H1 (cell line): ENCODE measurements around the gene PBLD. TPM values are rescaled to one million over a fixed set of nuclear protein-coding genes. Genes with fewer than 3 reads are reported as not detected.
"Not testable (repeated sequence)": the region's sequence is repeated elsewhere in the genome, so short reads cannot be mapped to it uniquely, and the experiment has no call there.

Experiments
- CTCF ChIA-PET: fragments of 300-600 bp; sonication (Branson Sonifier 250); formaldehyde crosslinking; loops from one replicate; lab custom pipeline; 2021; ENCODE audit not compliant: partially characterized antibody; lab: Charles Lee
- POLR2A ChIA-PET: fragments of 300-600 bp; sonication (Branson Sonifier 250); formaldehyde crosslinking; loops from one replicate; lab custom pipeline; 2021; ENCODE audit warnings: inconsistent platforms; ENCODE audit not compliant: partially characterized antibody; lab: Charles Lee
- DNase-seq, 2 experiments: peaks; one replicate each; pipeline versions ENCODE4 v3.0.0 to v3.0.0-alpha.2; 2010 to 2022; ENCODE audit warnings: low spot score in 2 of 2, low read depth in 1 of 2, mixed read lengths in 1 of 2
- FAIRE-seq: peaks from 2 replicates; lab custom pipeline; 2011; peaks lifted over from hg19 to GRCh38; lab: Jason Lieb, UNC
- H2AFZ ChIP-seq: 2 replicates; pipeline ENCODE4 v1.8.1; 2012; ENCODE audit warnings: low read length, inconsistent platforms
- H2AK5ac ChIP-seq: 2 replicates; pipeline ENCODE4 v1.6.1; 2013; ENCODE audit warnings: low read depth, low read length
- H2BK120ac ChIP-seq: replicated peaks from 2 replicates; pipeline ENCODE3; 2013; ENCODE audit warnings: low read depth, low read length, inconsistent platforms
- H2BK12ac ChIP-seq: 2 replicates; pipeline ENCODE4 v1.6.1; 2013; ENCODE audit warnings: low read depth, low read length
- H2BK15ac ChIP-seq: 2 replicates; pipeline ENCODE4 v1.6.1; 2013; ENCODE audit warnings: low read length
- H2BK20ac ChIP-seq: 2 replicates; pipeline ENCODE4 v1.6.1; 2013; ENCODE audit warnings: low read length
- H2BK5ac ChIP-seq: 2 replicates; pipeline ENCODE4 v1.6.1; 2013; ENCODE audit warnings: low read depth, low read length
- H3K14ac ChIP-seq: 2 replicates; pipeline ENCODE4 v1.6.1; 2013; ENCODE audit warnings: inconsistent platforms; ENCODE audit not compliant: insufficient read length
- H3K18ac ChIP-seq: 2 replicates; pipeline ENCODE4 v1.6.1; 2013; ENCODE audit warnings: low read length; ENCODE audit errors: extremely low read depth
- H3K23ac ChIP-seq: 2 replicates; pipeline ENCODE4 v1.6.1; 2013; ENCODE audit warnings: inconsistent platforms; ENCODE audit not compliant: insufficient read length
- H3K23me2 ChIP-seq: 2 replicates; pipeline ENCODE4 v1.6.1; 2013; ENCODE audit warnings: low read depth, low read length
- H3K27ac ChIP-seq: 2 replicates; pipeline ENCODE4 v1.6.1; 2011; ENCODE audit warnings: low read depth, low read length, inconsistent platforms
- H3K27me3 ChIP-seq, 4 experiments: replicated peaks in 1 of 4; 1 replicate in 1 of 4; 2 replicates in 3 of 4; pipeline versions ENCODE4 v1.6.1 to v1.8.1; 2011 to 2013; ENCODE audit warnings: low read length in 3 of 4, mild to moderate bottlenecking in 3 of 4, inconsistent platforms in 2 of 4, mixed read lengths in 2 of 4, moderate library complexity in 1 of 4; ENCODE audit not compliant: control insufficient read depth in 3 of 4, insufficient read depth in 3 of 4; ENCODE audit errors: extremely low read depth in 1 of 4
- H3K36me3 ChIP-seq, 4 experiments: 2 replicates each; pipeline versions ENCODE4 v1.6.1 to v1.8.1; 2011 to 2013; ENCODE audit warnings: mild to moderate bottlenecking in 4 of 4, low read length in 3 of 4, moderate library complexity in 2 of 4, control low read depth in 1 of 4, inconsistent platforms in 1 of 4; ENCODE audit not compliant: insufficient read depth in 4 of 4, control insufficient read depth in 2 of 4
- H3K4ac ChIP-seq: replicated peaks from 2 replicates; pipeline ENCODE3; 2013; ENCODE audit warnings: low read length, low read depth, mixed read lengths, inconsistent platforms; ENCODE audit not compliant: insufficient read length
- H3K4me1 ChIP-seq, 4 experiments: replicated peaks in 1 of 4; 1 replicate in 1 of 4; 2 replicates in 3 of 4; pipeline versions ENCODE4 v1.6.1 to v1.8.1; 2011 to 2013; ENCODE audit warnings: low read length in 3 of 4, inconsistent platforms in 2 of 4, mixed read lengths in 1 of 4; ENCODE audit not compliant: insufficient read depth in 4 of 4, control insufficient read depth in 3 of 4
- H3K4me2 ChIP-seq, 2 experiments: 2 replicates each; pipeline versions ENCODE4 v1.6.1 to v1.8.1; 2011 to 2013; ENCODE audit warnings: low read depth in 2 of 2, low read length in 2 of 2, control low read depth in 1 of 2, inconsistent platforms in 1 of 2, mild to moderate bottlenecking in 1 of 2; ENCODE audit not compliant: insufficient read depth in 1 of 2
- H3K4me3 ChIP-seq, 4 experiments: fragments of 200-600, 300-600 bp in 1 of 4; sonication (generic), shearing (Covaris generic), sonication (Bioruptor Twin) in 1 of 4; 2 replicates each; pipeline versions ENCODE4 v1.5.1 to v1.8.1; 2011 to 2016; ENCODE audit warnings: low read length in 4 of 4, low read depth in 3 of 4, control low read depth in 2 of 4, inconsistent platforms in 2 of 4, mild to moderate bottlenecking in 2 of 4, mixed read lengths in 1 of 4, moderate library complexity in 1 of 4; ENCODE audit not compliant: insufficient read depth in 2 of 4; ENCODE audit errors: extremely low read depth in 1 of 4
- H3K56ac ChIP-seq: replicated peaks from 2 replicates; pipeline ENCODE3; 2013; ENCODE audit warnings: low read depth, mild to moderate bottlenecking, mixed read lengths, low read length, inconsistent platforms; ENCODE audit not compliant: insufficient read length
- H3K79me1 ChIP-seq: 2 replicates; pipeline ENCODE4 v1.6.1; 2013; ENCODE audit warnings: low read depth, low read length, control low read depth
- H3K79me2 ChIP-seq, 2 experiments: 2 replicates each; pipeline versions ENCODE4 v1.6.1 to v1.8.1; 2012 to 2013; ENCODE audit warnings: low read length in 2 of 2, mild to moderate bottlenecking in 2 of 2, inconsistent platforms in 1 of 2; ENCODE audit not compliant: insufficient read depth in 2 of 2, control insufficient read depth in 1 of 2
- H3K9ac ChIP-seq, 4 experiments: replicated peaks in 1 of 4; 1 replicate in 1 of 4; 2 replicates in 3 of 4; pipeline versions ENCODE4 v1.6.1 to v1.8.1; 2011 to 2013; ENCODE audit warnings: low read depth in 3 of 4, low read length in 3 of 4, control low read depth in 2 of 4, mild to moderate bottlenecking in 2 of 4, moderate library complexity in 2 of 4, inconsistent platforms in 1 of 4; ENCODE audit errors: extremely low read depth in 1 of 4
- H3K9me3 ChIP-seq, 2 experiments: 2 replicates each; pipeline versions ENCODE4 v1.6.1 to v1.8.1; 2012 to 2013; ENCODE audit warnings: mild to moderate bottlenecking in 2 of 2, moderate library complexity in 2 of 2, control low read depth in 1 of 2, inconsistent platforms in 1 of 2, low read depth in 1 of 2, low read length in 1 of 2, mixed read lengths in 1 of 2; ENCODE audit not compliant: insufficient read depth in 2 of 2
- H4K20me1 ChIP-seq, 2 experiments: replicated peaks in 1 of 2; 2 replicates each; pipeline versions ENCODE3 to v1.8.1; 2011 to 2013; ENCODE audit warnings: inconsistent platforms in 2 of 2, low read length in 2 of 2, mild to moderate bottlenecking in 1 of 2; ENCODE audit not compliant: insufficient read depth in 2 of 2, control insufficient read depth in 1 of 2
- H4K5ac ChIP-seq: 2 replicates; pipeline ENCODE4 v1.6.1; 2013; ENCODE audit warnings: low read length, low read depth, mixed read lengths, inconsistent platforms; ENCODE audit not compliant: insufficient read length
- H4K8ac ChIP-seq: 2 replicates; pipeline ENCODE4 v1.8.0; 2013; ENCODE audit warnings: mild to moderate bottlenecking, moderate library complexity, low read length, inconsistent platforms; ENCODE audit not compliant: insufficient read depth; ENCODE audit errors: extremely low read depth
- H4K91ac ChIP-seq: replicated peaks from 2 replicates; pipeline ENCODE3; 2013; ENCODE audit warnings: low read length, mixed read lengths, inconsistent platforms; ENCODE audit not compliant: insufficient read length
- WGBS, 2 experiments: shearing (Covaris generic) in 1 of 2; methylation state at CpG; one replicate each; pipeline versions ENCODE4 v1.1.6 to v1.1.7; 2013 to 2015; ENCODE audit warnings: low lambda C conversion rate in 2 of 2, mixed read lengths in 2 of 2, inconsistent platforms in 1 of 2, low coverage in 1 of 2, missing lambda C conversion rate in 1 of 2; ENCODE audit not compliant: insufficient replicate concordance in 2 of 2, insufficient coverage in 1 of 2, insufficient read length in 1 of 2; ENCODE audit errors: extremely low coverage in 1 of 2, missing lambda C conversion rate in 1 of 2; 5-methylcytosine and 5-hydroxymethylcytosine counted together
- polyA plus RNA-seq, 7 experiments: library from polyadenylated mRNA; depleted of rRNA in 3 of 7; stranded (reverse) in 5 of 7; unstranded in 2 of 7; fragments of >200 nt in 5 of 7; fragments of 200-250 nt in 2 of 7; gene quantifications; 1 replicate in 5 of 7; 2 replicates in 1 of 7; 4 replicates in 1 of 7; pipeline versions ENCODE4 v1.2.1 to v1.2.3, GENCODE V29; 2011 to 2013; ENCODE audit warnings: missing spikeins in 2 of 7, mixed read lengths in 2 of 7
- total RNA-seq: library from RNA; stranded (reverse); fragmentation: NEBNext Ultra II Directional; extraction: Animal tissue kit (Norgen Biotek cat#: 25700); gene quantifications from 2 replicates; pipeline ENCODE4 v1.2.1, GENCODE V29; 2021

PBLD gene
- total and polyA plus RNA-seq, 2 of the 8 experiments (the other 6 are each of a cell fraction or from before 2014, with no cell fraction given): 0.56 to 2.0 TPM

GRCh38 chr10:68246397-68246796 is 86.3 kb downstream of the PBLD start:
- not testable (repeated sequence) for H3K4me1 ChIP-seq, H3K23me2 ChIP-seq, H3K79me1 ChIP-seq, H4K8ac ChIP-seq, H2BK15ac ChIP-seq, H2BK5ac ChIP-seq, H4K91ac ChIP-seq, H3K4ac ChIP-seq, H3K9me3 ChIP-seq, H3K27me3 ChIP-seq, H3K79me2 ChIP-seq, H3K4me3 ChIP-seq, H3K18ac ChIP-seq, H3K14ac ChIP-seq, H4K20me1 ChIP-seq, FAIRE-seq, H4K5ac ChIP-seq, H3K23ac ChIP-seq, H3K27ac ChIP-seq, H2BK12ac ChIP-seq, DNase-seq, H2AK5ac ChIP-seq, H3K4me2 ChIP-seq, H2BK20ac ChIP-seq, H3K36me3 ChIP-seq, H2BK120ac ChIP-seq, H2AFZ ChIP-seq, H3K9ac ChIP-seq, H3K56ac ChIP-seq
- CTCF ChIA-PET: interaction anchor here (0.7 to 2.3 kb wide), 3 partner anchors 13 to 107 kb away, joined by 3 to 7 read pairs (median 5); no protein-coding TSS in a partner anchor
- 94% methylated on average over 7 of the region's 7 CpGs; no CpG with 5 or more reads in 1 of the 2 experiments for WGBS, 2 experiments
- POLR2A ChIA-PET: interaction anchor here (1.1 kb wide), 1 partner anchor 17 kb away, joined by 3 read pairs; no protein-coding TSS in a partner anchor
